Stimulated activated CD4-positive, alpha-beta T cell treated with anti-CD3 and anti-CD28 coated beads, Interleukin-2, amount 100 ng/mL, for 4 hours (primary cell): ENCODE data around the gene SH3PXD2A.
A peak's percentile ranks its signal among the peaks of the same experiment; 100 is the strongest.
"Not testable (repeated sequence)": the region's sequence is repeated elsewhere in the genome, so short reads cannot be mapped to it uniquely, and the experiment has no call there.

Source experiments
- DNase-seq: peaks from one replicate; pipeline ENCODE4 v3.0.0-alpha.2; 2020; ENCODE audit warnings: low read depth

Gene SH3PXD2A

DNA sequence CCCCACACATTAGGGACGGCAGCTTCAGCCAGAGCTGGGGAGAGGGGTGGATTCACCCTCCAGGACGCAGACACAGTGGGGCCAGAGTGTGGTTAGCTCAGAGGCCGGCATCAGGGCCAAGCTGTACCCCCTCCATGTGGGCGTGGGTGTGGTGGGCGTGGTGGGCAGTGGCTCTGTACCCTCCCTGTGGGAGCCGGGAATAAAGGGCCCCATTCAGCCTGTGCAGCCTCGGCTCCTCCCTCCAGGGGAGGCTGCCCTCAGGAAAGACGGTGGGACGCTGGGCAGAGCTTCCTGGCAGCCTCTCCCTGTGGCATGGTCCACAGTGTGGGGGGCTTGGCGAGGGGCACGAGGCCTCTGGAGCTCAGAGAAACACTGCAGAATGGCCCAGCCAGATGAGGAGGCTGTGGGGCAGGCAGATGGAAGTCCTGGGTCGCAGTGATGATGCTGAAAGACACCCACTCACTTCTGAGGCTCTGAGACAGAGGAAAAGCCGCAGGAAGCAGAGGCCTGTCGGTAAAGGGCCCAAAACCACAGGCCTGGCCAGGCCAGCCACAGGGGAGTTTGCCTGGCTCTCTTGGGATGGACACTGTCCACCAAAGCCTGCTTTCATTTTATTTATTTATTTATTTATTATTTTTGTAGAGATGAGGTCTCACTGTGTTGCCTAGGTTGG is 108.0 kb downstream of the SH3PXD2A start:
- DNase-seq: no peak

- no peak for DNase-seq
Measured at GRCh38 chr10:103746598-103746997, 108.8 kb downstream of the SH3PXD2A start.

- peak; percentile 54 for DNase-seq
Measured at GRCh38 chr10:103745341-103746247, 109.8 kb downstream of the SH3PXD2A start.

DNA sequence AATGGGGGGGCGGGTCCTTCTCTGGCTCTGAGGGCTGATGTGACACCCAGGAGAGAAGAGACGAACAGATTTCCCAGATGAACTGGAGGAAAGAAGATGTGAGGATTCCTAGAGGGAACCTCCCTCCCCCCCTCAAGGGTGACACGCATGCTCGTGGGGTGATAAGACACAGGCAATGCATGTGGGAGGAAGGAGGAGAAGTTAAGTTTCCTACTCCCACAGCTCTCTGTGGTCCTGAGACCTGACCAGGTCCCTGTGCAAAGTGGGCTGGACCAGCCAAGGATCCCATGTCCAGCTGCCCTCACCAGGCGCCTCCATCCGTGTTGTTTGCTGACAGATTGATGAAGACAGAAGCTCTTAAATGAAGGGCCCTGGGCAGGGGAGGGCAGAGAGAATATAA is 112.6 kb downstream of the SH3PXD2A start:
- DNase-seq: no peak

DNA sequence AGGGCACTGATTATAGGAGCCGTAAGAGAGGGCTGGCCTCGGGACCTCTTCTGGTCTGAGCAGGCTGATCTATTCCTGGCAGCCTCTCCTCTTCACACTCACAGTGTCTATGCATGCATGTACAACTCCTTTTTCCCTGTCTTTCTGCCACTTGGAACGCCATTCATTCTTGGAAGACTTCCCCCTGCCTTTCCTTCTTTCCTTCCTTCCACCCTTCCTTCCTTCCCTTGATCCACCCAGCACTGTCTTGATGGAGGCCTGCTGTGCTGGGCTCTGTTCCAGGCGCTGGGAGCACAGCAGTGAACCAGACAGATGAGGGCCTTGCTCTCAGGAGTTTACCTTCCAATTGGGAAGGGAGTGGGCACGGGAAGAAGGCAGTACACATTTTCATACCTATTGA is 114.8 kb downstream of the SH3PXD2A start:
- DNase-seq: no peak

DNA sequence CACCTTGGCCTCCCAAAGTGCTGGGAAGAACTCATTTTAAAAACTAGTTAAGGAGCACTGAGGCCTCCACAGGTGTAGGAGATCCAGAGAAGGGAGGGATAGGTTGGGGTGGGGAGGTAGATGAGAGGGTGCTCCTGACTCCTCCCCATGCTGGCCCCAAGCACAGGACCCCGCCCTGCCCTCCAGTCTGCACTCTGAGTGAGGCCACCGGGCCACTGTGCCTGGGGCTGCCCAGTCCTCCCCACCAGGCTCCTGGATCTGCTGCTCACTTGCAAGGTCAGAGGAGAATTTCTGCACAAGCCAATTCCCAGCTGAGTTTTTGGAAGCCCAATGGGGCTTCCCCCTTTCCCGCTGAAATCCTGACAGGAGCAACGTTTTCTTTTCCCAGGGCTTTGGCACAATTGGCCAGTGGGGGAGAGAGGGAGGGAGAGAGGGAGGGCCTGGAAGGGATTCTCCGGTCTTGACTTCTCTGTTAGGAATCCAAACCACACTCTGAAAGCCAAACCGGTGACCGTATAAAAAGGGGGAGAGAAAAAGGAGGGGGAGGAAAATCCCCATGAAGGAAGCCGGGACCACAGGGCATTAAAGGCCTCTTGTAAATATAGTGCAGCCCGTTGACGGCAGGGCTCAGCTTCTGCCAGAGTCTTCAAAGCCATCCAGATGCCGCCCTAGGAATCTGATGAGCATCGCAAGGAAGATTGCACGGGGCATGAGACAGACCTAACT is 116.2 kb downstream of the SH3PXD2A start:
- no peak for DNase-seq

GRCh38 chr10:103737735-103738367 is 117.5 kb downstream of the SH3PXD2A start:
- no peak for DNase-seq

- DNase-seq: no peak
Measured at GRCh38 chr10:103736763-103737162, 118.6 kb downstream of the SH3PXD2A start.

- DNase-seq: no peak
Measured at GRCh38 chr10:103736044-103736443, 119.3 kb downstream of the SH3PXD2A start.

- no peak for DNase-seq
Measured at GRCh38 chr10:103734731-103735130, 120.6 kb downstream of the SH3PXD2A start.

GRCh38 chr10:103733045-103733419 is 122.3 kb downstream of the SH3PXD2A start:
- DNase-seq: no peak

DNA sequence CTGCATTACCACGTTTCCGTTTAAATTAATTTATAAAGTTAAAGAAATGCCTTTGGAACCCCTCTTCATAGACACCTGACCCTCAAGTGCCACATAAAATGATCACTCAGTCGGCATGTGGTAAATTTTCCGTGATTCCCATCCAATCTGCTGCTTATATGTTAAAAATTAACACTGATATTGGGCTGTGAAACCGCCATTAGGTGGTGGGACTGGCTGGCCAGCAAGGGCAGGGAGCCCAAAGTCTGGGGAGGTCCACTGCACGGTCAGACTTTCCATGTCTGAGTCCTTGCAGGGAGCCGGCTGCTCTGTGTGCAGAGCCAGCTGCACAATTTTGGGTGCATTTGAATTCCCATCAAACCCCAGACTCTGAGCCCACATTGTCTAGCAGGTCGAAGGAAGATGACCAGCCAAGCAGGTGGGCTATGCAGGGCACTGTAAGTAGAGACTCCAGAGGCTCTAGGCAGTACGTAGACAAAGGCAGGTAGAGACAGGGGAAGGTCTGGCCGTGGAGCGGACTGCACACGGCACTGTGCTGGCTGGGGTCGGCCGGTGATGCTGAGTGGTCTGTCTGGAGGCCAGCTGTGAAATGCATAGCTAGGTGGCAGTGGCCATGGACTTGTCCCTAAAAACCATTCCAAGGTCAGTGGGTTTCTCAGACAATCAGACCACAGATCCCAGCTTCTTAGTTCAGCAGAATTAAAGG is 122.9 kb downstream of the SH3PXD2A start:
- no peak for DNase-seq

GRCh38 chr10:103731609-103732270 is 123.6 kb downstream of the SH3PXD2A start:
- no peak for DNase-seq

DNA sequence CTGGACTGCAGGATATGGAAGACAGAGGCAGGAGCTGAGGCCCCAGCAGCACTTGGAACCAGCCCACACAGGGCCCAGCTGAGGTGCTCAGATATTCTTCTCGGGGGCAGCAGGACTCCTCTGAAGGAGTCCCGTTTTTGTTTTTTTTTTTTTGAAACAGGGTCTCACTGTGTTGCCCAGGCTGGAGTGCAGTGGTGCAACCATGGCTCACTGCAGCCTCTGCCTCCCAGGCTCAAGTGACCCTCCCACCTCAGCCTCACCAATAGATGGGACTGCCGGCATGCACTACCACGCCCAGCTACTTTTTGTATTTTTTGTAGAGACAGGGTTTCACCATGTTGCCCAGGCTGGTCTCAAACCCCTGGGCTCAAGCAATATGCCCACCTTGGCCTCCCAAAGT is 124.3 kb downstream of the SH3PXD2A start:
- not testable (repeated sequence) for DNase-seq

- DNase-seq: no peak
Measured at GRCh38 chr10:103729851-103730250, 125.5 kb downstream of the SH3PXD2A start.

GRCh38 chr10:103727991-103728689 is 127.2 kb downstream of the SH3PXD2A start:
- no peak for DNase-seq

DNA sequence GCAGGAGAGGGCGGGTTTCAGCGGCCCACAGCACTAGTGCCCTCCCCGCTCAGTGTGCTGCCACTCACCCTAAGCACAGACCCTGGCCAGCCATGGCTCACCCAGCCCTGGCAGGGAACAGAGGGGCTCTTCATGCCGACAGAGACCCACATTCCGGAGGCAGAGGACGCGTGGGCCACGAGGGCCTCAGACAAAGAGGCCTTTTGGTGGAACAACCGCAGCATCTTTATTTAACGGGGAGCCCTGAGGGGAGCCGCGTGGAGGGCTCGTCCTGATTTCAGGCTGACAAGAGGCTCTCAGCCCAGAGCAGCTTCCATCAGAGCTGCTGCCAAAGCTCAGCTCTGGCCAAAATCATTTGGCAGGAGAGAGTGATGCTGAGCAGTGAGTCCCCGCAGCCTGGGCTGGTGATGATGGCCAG is 127.8 kb downstream of the SH3PXD2A start:
- DNase-seq: no peak

DNA sequence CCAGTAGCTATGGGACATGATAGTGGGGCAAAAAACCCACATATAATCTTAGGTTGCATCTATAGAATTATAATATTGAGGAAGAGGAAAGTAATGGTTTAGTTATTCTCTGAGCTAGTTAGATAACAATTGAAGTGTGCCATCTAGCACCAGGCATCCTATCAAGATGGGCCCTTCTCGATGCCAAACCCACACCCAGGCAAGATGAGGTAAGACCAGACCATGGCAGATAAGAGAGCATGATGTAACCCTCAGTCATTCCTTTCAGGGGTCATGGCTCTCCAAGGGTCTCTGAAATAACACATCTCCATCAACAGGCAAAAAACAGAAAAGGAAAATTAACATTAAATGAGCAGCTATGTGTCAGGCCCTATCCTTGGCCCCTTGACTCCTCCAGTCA is 128.7 kb downstream of the SH3PXD2A start:
- DNase-seq: no peak

DNA sequence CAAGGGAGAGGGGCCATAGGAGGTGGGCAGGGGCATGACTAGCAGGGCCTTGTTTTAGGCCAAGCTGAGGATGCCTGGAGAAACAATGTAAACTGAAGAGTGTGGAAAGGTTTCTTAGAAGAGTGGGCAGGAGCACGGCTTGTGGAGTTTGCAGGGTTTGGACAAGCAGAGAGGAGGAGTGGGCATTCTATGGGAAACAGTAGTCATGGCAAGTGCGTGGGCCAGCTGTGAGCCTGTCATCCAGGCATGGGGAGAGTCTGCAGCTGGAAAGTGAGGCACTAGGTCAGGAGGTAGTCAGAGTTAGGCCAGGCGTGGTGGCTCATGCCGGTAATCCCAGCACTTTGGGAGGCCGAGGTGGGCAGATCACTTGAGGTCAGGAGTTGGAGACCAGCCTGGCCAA is 130.1 kb downstream of the SH3PXD2A start:
- DNase-seq: no peak

DNA sequence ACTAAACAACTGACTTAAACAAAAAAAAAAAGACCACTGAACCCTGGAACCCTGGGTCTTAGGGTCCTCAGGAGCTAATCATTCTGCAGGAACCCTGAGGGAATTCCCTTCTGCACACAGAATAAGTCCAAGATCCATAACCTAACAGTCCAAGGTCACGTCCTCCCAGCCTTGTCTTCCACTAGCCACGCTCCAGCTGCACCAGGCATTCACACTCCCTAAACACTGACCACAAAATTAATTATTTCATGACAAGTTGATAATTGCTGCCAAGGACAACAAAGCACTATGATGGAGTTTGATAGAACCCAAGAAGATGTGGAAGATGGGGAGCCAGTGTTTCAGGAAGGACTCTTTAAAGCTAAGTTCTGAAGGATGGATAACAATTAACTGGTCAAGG is 130.6 kb downstream of the SH3PXD2A start:
- no peak for DNase-seq
